Stimulated activated CD4-positive, alpha-beta T cell treated with anti-CD3 and anti-CD28 coated beads, Interleukin-1b, Interleukin-23, amount 100 ng/mL, for 48 hours (primary cell): ENCODE measurements around the gene LRRN3.

Experiments
- DNase-seq: peaks from one replicate; pipeline ENCODE4 v3.0.0-alpha.2; 2020

Gene LRRN3

GRCh38 chr7:111173528-111173927, 82.6 kb downstream of the LRRN3 start:
- DNase-seq, result no peak

- DNase-seq, result no peak
These were observed 83.1 kb downstream of the LRRN3 start for GRCh38 chr7:111173990-111174389.

- DNase-seq, result no peak
These were observed 83.6 kb downstream of the LRRN3 start for GRCh38 chr7:111174510-111174909.
